ENCODE measurements around the gene ARHGAP19. TPM values are rescaled to one million over a fixed set of nuclear protein-coding genes. Genes with fewer than 3 reads are reported as not detected.

Gene ARHGAP19
- total and polyA plus RNA-seq, 2 experiments from 2014 or later, result 2.7 to 8.7 TPM

DNA sequence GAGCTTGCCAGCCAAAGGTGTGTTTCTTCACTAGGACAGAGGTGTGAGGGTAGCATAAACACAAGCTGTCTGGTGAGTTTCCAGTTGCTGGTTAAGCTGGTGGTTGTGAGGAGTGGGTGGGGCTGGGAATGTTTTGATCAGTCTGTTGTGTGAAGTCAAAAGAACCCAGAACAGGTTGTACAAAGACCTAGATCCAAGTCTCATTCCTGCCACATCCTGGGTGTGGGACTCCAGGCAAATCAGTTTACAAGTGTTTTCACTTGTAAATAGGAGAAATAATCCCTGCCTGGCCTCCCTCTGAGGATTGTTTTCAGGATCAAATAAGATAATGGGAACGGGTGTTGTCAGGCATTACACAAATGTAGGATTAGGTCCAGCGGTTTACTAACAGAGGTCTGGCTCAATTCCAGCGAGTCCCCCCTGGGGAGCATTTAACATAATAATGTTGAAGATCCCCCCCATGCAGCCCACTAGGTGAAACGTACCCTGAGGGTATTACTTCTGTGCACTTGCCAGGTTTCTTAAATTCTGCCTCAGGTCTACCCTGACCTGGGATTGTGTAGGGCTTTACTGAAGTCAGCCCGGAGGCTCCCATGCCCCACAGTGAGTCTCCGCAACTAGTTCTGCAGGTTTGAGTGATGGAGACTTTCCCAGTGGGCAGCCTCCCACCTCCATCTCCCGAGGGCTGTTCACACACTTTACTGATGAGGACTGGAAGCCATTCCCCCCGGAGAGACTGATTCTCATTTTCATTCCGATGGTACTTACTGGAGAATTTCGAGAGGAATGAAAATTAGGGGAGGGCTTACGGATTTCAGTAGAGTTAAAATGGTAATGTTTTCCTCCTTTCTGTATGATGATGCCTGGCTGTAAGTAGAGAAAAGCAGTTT, 44.8 kb upstream of the ARHGAP19 start:
- TF ChIP-seq EZH2 (IDR thresholded peaks at IDR 0.05; ENCODE audit: borderline replicate concordance), result no peak
- TF ChIP-seq EZH2phosphoT487 (IDR thresholded peaks at IDR 0.05; ENCODE audit: low read depth, severe bottlenecking, unreplicated experiment), result no peak
- TF ChIP-seq CTCF (IDR thresholded peaks at IDR 0.05; ENCODE audit: poor library complexity), result no peak
- WGBS (ENCODE audit: low lambda C conversion rate, missing lambda C conversion rate), result 6% methylated on average over 11 of the region's 11 CpGs
- H3K4me2 ChIP-seq, result peak overlapping the region; percentile 62

GRCh38 chr10:97336446-97336845, 44.0 kb upstream of the ARHGAP19 start:
- Histone ChIP-seq H2AFZ (no peak overlapping the region), H3K9me2 (replicated peaks; ENCODE audit: insufficient read depth) (no peaks in the 10 kb centered on the region), H3K79me2 (peaks cover 23% of the 10 kb centered on the region), H4K20me1 (ENCODE audit: insufficient read depth, poor library complexity, severe bottlenecking) (no peaks in the 10 kb centered on the region), H3K4me3 (no peak overlapping the region), H3K36me3 (replicated peaks; ENCODE audit: insufficient read depth, low read depth) (no peaks in the 10 kb centered on the region), H3K4me2 (peak overlapping the region; percentile 62), H3K27me3 (no peaks in the 10 kb centered on the region), H3K27ac (peak overlapping the region; percentile 55), H3K4me1 (ENCODE audit: insufficient read depth) (peaks cover 28% of the 10 kb centered on the region), H3K9me3 (ENCODE audit: low read depth) (no peaks in the 10 kb centered on the region)
- TF ChIP-seq EZH2phosphoT487 (IDR thresholded peaks at IDR 0.05; ENCODE audit: low read depth, severe bottlenecking, unreplicated experiment) (no peak), EZH2 (IDR thresholded peaks at IDR 0.05; ENCODE audit: borderline replicate concordance) (no peak)
- 17% methylated on average over 5 of the region's 5 CpGs for WGBS (ENCODE audit: low lambda C conversion rate, missing lambda C conversion rate)
- DNase-seq (ENCODE audit: low spot score), result no peak

More for the DNA sequence above, 44.8 kb upstream of the ARHGAP19 start:
- Histone ChIP-seq H3K4me1 (ENCODE audit: insufficient read depth) (peaks cover 21% of the 10 kb centered on the region), H3K9me3 (ENCODE audit: low read depth) (no peaks in the 10 kb centered on the region), H3K79me2 (peaks cover 15% of the 10 kb centered on the region), H3K36me3 (replicated peaks; ENCODE audit: insufficient read depth, low read depth) (no peaks in the 10 kb centered on the region), H2AFZ (no peak overlapping the region), H3K27ac (peak overlapping the region; percentile 55), H3K4me3 (no peak overlapping the region), H3K27me3 (no peaks in the 10 kb centered on the region), H4K20me1 (ENCODE audit: insufficient read depth, poor library complexity, severe bottlenecking) (no peaks in the 10 kb centered on the region), H3K9me2 (replicated peaks; ENCODE audit: insufficient read depth) (no peaks in the 10 kb centered on the region)
- peak; percentile 45 for DNase-seq (ENCODE audit: low spot score)

GRCh38 chr10:97336006-97336405, 43.6 kb upstream of the ARHGAP19 start:
- H3K27ac ChIP-seq, result no peak overlapping the region
- no peaks in the 10 kb centered on the region for H3K36me3 ChIP-seq (replicated peaks; ENCODE audit: insufficient read depth, low read depth)
- H3K4me1 ChIP-seq (ENCODE audit: insufficient read depth), result peaks cover 32% of the 10 kb centered on the region
- no peak overlapping the region for H2AFZ ChIP-seq
- H4K20me1 ChIP-seq (ENCODE audit: insufficient read depth, poor library complexity, severe bottlenecking), result no peaks in the 10 kb centered on the region
- no peaks in the 10 kb centered on the region for H3K9me2 ChIP-seq (replicated peaks; ENCODE audit: insufficient read depth)
- no peak for DNase-seq (ENCODE audit: low spot score)
- WGBS (ENCODE audit: low lambda C conversion rate, missing lambda C conversion rate), result 39% methylated on average over 5 of the region's 5 CpGs
- no peaks in the 10 kb centered on the region for H3K9me3 ChIP-seq (ENCODE audit: low read depth)
- no peak overlapping the region for H3K4me3 ChIP-seq
- H3K4me2 ChIP-seq, result peak overlapping the region; percentile 62
- peaks cover 27% of the 10 kb centered on the region for H3K79me2 ChIP-seq
- H3K27me3 ChIP-seq, result no peaks in the 10 kb centered on the region
- TF ChIP-seq EZH2phosphoT487 (IDR thresholded peaks at IDR 0.05; ENCODE audit: low read depth, severe bottlenecking, unreplicated experiment), result no peak
- no peak for TF ChIP-seq EZH2 (IDR thresholded peaks at IDR 0.05; ENCODE audit: borderline replicate concordance)
- TF ChIP-seq CTCF (IDR thresholded peaks at IDR 0.05; ENCODE audit: poor library complexity), result no peak

GRCh38 chr10:97335188-97335619, 42.8 kb upstream of the ARHGAP19 start:
- TF ChIP-seq EZH2 (IDR thresholded peaks at IDR 0.05; ENCODE audit: borderline replicate concordance), result no peak
- no peak for TF ChIP-seq CTCF (IDR thresholded peaks at IDR 0.05; ENCODE audit: poor library complexity)
- TF ChIP-seq EZH2phosphoT487 (IDR thresholded peaks at IDR 0.05; ENCODE audit: low read depth, severe bottlenecking, unreplicated experiment), result no peak
- H3K4me2 ChIP-seq, result peak overlapping the region; percentile 91

More at GRCh38 chr10:97335188-97335619, 42.8 kb upstream of the ARHGAP19 start:
- Histone ChIP-seq H2AFZ (peak overlapping the region; percentile 69), H3K79me2 (peaks cover 35% of the 10 kb centered on the region), H3K9me2 (replicated peaks; ENCODE audit: insufficient read depth) (no peaks in the 10 kb centered on the region), H3K27me3 (no peaks in the 10 kb centered on the region), H3K36me3 (replicated peaks; ENCODE audit: insufficient read depth, low read depth) (no peaks in the 10 kb centered on the region), H3K4me1 (ENCODE audit: insufficient read depth) (peaks cover 36% of the 10 kb centered on the region), H3K9me3 (ENCODE audit: low read depth) (no peaks in the 10 kb centered on the region), H3K27ac (no peak overlapping the region), H3K4me3 (peak overlapping the region; percentile 35), H4K20me1 (ENCODE audit: insufficient read depth, poor library complexity, severe bottlenecking) (no peaks in the 10 kb centered on the region)
- DNase-seq (ENCODE audit: low spot score), result no peak
- WGBS (ENCODE audit: low lambda C conversion rate, missing lambda C conversion rate), result 8% methylated on average over 23 of the region's 25 CpGs
